IMR-90 (cell line): Measurements from ENCODE around the gene SOBP. TPM values are rescaled to one million over a fixed set of nuclear protein-coding genes. Genes with fewer than 3 reads are reported as not detected.

Source experiments
- ATAC-seq: fragments of 200-7000 bp; cut with Tn5 transposase; 2 replicates; pipeline ENCODE4 v1.9.1; 2020; ENCODE audit warnings: low read depth, mild to moderate bottlenecking, moderate library complexity
- BruUV-seq: library from RNA; stranded (reverse); fragments of 400-500 nt; replicated peaks from 2 replicates; lab custom pipeline; 2021; lab: Mats Ljungman, UMichigan
- CTCF ChIA-PET: fragments of 300-600 bp; formaldehyde crosslinking; extraction: SDS; loops from one replicate; lab custom pipeline; 2021; ENCODE audit warnings: antibody characterized with exemption; lab: Yijun Ruan, JAX
- POLR2A ChIA-PET: fragments of 300-600 bp; sonication (Branson Sonifier 250); formaldehyde crosslinking; loops from one replicate; lab custom pipeline; 2022; ENCODE audit warnings: antibody characterized with exemption; ENCODE audit not compliant: unreplicated experiment; lab: Charles Lee
- DNase-seq: peaks from one replicate; pipeline ENCODE4 v3.0.0; 2013
- H2AFZ ChIP-seq: replicated peaks from 2 replicates; pipeline ENCODE3; 2013; ENCODE audit warnings: low read length, mild to moderate bottlenecking; ENCODE audit not compliant: poor library complexity
- H2AK5ac ChIP-seq: 2 replicates; pipeline ENCODE4 v1.6.1; 2013; ENCODE audit warnings: low read depth, low read length, inconsistent platforms
- H2AK9ac ChIP-seq: replicated peaks from 2 replicates; pipeline ENCODE3; 2013; ENCODE audit warnings: mild to moderate bottlenecking, low read depth, low read length, moderate library complexity; ENCODE audit not compliant: poor library complexity
- H2BK120ac ChIP-seq: 2 replicates; pipeline ENCODE4 v1.6.1; 2013; ENCODE audit warnings: low read depth, low read length, inconsistent platforms
- H2BK15ac ChIP-seq: 3 replicates; pipeline ENCODE4 v1.6.1; 2013; ENCODE audit warnings: low read depth, low read length, inconsistent platforms
- H2BK20ac ChIP-seq: 2 replicates; pipeline ENCODE4 v1.6.1; 2013; ENCODE audit warnings: low read depth, mild to moderate bottlenecking, inconsistent platforms, low read length, moderate library complexity
- H2BK5ac ChIP-seq: 2 replicates; pipeline ENCODE4 v1.6.1; 2013; ENCODE audit warnings: mild to moderate bottlenecking, low read depth, low read length, inconsistent platforms; ENCODE audit not compliant: poor library complexity, severe bottlenecking
- H3K14ac ChIP-seq: replicated peaks from 2 replicates; pipeline ENCODE4 v1.6.1; 2013; ENCODE audit warnings: low read depth, low read length, inconsistent platforms
- H3K18ac ChIP-seq: 2 replicates; pipeline ENCODE4 v1.6.1; 2013; ENCODE audit warnings: low read depth, low read length, control low read depth
- H3K23ac ChIP-seq: 2 replicates; pipeline ENCODE4 v1.6.1; 2013; ENCODE audit warnings: low read depth, low read length, inconsistent platforms
- H3K27ac ChIP-seq: 2 replicates; pipeline ENCODE4 v1.5.1; 2013; ENCODE audit warnings: mild to moderate bottlenecking, control low read depth, low read length; ENCODE audit not compliant: insufficient read depth
- H3K27me3 ChIP-seq: 2 replicates; pipeline ENCODE4 v1.6.1; 2013; ENCODE audit warnings: low read length; ENCODE audit not compliant: control insufficient read depth, insufficient read depth
- H3K36me3 ChIP-seq: 2 replicates; pipeline ENCODE4 v1.6.1; 2013; ENCODE audit warnings: low read length, mixed read lengths; ENCODE audit not compliant: control insufficient read depth, insufficient read depth
- H3K4ac ChIP-seq: 2 replicates; pipeline ENCODE4 v1.6.1; 2013; ENCODE audit warnings: low read depth, low read length, inconsistent platforms
- H3K4me1 ChIP-seq: 2 replicates; pipeline ENCODE4 v1.6.1; 2013; ENCODE audit warnings: low read length, mixed read lengths; ENCODE audit not compliant: control insufficient read depth, insufficient read depth
- H3K4me2 ChIP-seq: 2 replicates; pipeline ENCODE4 v1.6.1; 2013; ENCODE audit warnings: low read depth, mild to moderate bottlenecking, control low read depth, low read length, moderate library complexity
- H3K4me3 ChIP-seq: 2 replicates; pipeline ENCODE4 v1.5.1; 2013; ENCODE audit warnings: low read depth, mild to moderate bottlenecking, control low read depth, low read length, moderate library complexity; ENCODE audit not compliant: insufficient read depth
- H3K56ac ChIP-seq: 2 replicates; pipeline ENCODE4 v1.6.1; 2013; ENCODE audit warnings: low read length, inconsistent platforms; ENCODE audit not compliant: insufficient read depth; ENCODE audit errors: extremely low read depth
- H3K79me1 ChIP-seq, 2 experiments: 2 replicates each; pipeline ENCODE4 v1.6.1; 2013; ENCODE audit warnings: low read length in 2 of 2, inconsistent platforms in 1 of 2, low read depth in 1 of 2
- H3K9ac ChIP-seq: 2 replicates; pipeline ENCODE4 v1.6.1; 2013; ENCODE audit warnings: low read depth, low read length, control low read depth
- H3K9me1 ChIP-seq: 2 replicates; pipeline ENCODE4 v1.6.1; 2013; ENCODE audit warnings: low read length, inconsistent platforms; ENCODE audit not compliant: insufficient read depth
- H3K9me3 ChIP-seq: 2 replicates; pipeline ENCODE4 v1.6.1; 2013; ENCODE audit warnings: low read length; ENCODE audit not compliant: control insufficient read depth, insufficient read depth
- H4K20me1 ChIP-seq: 2 replicates; pipeline ENCODE4 v1.6.1; 2013; ENCODE audit warnings: low read length, inconsistent platforms; ENCODE audit not compliant: insufficient read depth
- H4K5ac ChIP-seq: 2 replicates; pipeline ENCODE4 v1.6.1; 2013; ENCODE audit warnings: mild to moderate bottlenecking, low read depth, low read length, control low read depth
- H4K8ac ChIP-seq, 2 experiments: 2 replicates each; pipeline ENCODE4 v1.6.1; 2013; ENCODE audit warnings: low read depth in 2 of 2, low read length in 2 of 2, control low read depth in 1 of 2, inconsistent platforms in 1 of 2
- H4K91ac ChIP-seq: 2 replicates; pipeline ENCODE4 v1.6.1; 2013; ENCODE audit warnings: low read depth, low read length, inconsistent platforms; ENCODE audit not compliant: insufficient read depth
- BHLHE40 ChIP-seq: fragments of 150-350 bp; IDR thresholded peaks from 2 replicates; pipeline ENCODE4 v1.6.1; 2016; ENCODE audit warnings: mild to moderate bottlenecking, low read depth, low read length
- CEBPB ChIP-seq: IDR thresholded peaks from 2 replicates; pipeline ENCODE4 v1.6.1; 2012; ENCODE audit warnings: low read depth, low read length, improper control_type of control experiment
- CHD1 ChIP-seq: IDR thresholded peaks from 2 replicates; pipeline ENCODE4 v1.6.1; 2012; ENCODE audit warnings: low read depth, low read length, improper control_type of control experiment
- FOS ChIP-seq: fragments of 150-350 bp; IDR thresholded peaks from 2 replicates; pipeline ENCODE4 v1.6.1; 2016; ENCODE audit warnings: low read depth, low read length
- MAFK ChIP-seq: IDR thresholded peaks from 2 replicates; pipeline ENCODE4 v1.6.1; 2012; ENCODE audit warnings: low read depth, low read length, improper control_type of control experiment
- MAZ ChIP-seq: IDR thresholded peaks from 2 replicates; pipeline ENCODE4 v1.6.1; 2012; ENCODE audit warnings: low read depth, mild to moderate bottlenecking, low read length, improper control_type of control experiment, moderate library complexity, borderline replicate concordance
- MXI1 ChIP-seq: IDR thresholded peaks from 2 replicates; pipeline ENCODE4 v1.6.1; 2012; ENCODE audit warnings: low read depth, mild to moderate bottlenecking, low read length, moderate library complexity, borderline replicate concordance
- NFE2L2 ChIP-seq: fragments of 150-350 bp; IDR thresholded peaks from 2 replicates; pipeline ENCODE4 v1.6.1; 2016; ENCODE audit warnings: low read depth, mild to moderate bottlenecking, low read length
- POLR2A ChIP-seq: IDR thresholded peaks from 2 replicates; pipeline ENCODE4 v1.6.1; 2012; ENCODE audit warnings: mild to moderate bottlenecking, low read depth, low read length
- RAD21 ChIP-seq: IDR thresholded peaks from 2 replicates; pipeline ENCODE4 v1.6.1; 2012; ENCODE audit warnings: low read length, improper control_type of control experiment
- RCOR1 ChIP-seq: IDR thresholded peaks from 2 replicates; pipeline ENCODE4 v1.6.1; 2012; ENCODE audit warnings: mild to moderate bottlenecking, low read length, improper control_type of control experiment; ENCODE audit not compliant: insufficient replicate concordance
- RFX5 ChIP-seq: IDR thresholded peaks from 2 replicates; pipeline ENCODE4 v1.8.0; 2012; ENCODE audit warnings: low read depth, mild to moderate bottlenecking, low read length, moderate library complexity
- SMC3 ChIP-seq: fragments of 150-350 bp; IDR thresholded peaks from 2 replicates; pipeline ENCODE4 v1.6.1; 2016; ENCODE audit warnings: low read depth, mild to moderate bottlenecking, antibody characterized with exemption, low read length, moderate library complexity
- USF2 ChIP-seq: fragments of 150-350 bp; IDR thresholded peaks from 2 replicates; pipeline ENCODE4 v1.6.1; 2017; ENCODE audit warnings: mild to moderate bottlenecking, antibody characterized with exemption, low read length, low read depth
- WGBS, 2 experiments: methylation state at CpG; one replicate each; pipeline versions ENCODE4 v1.1.5 to v1.1.7; 2013; ENCODE audit warnings: missing lambda C conversion rate in 2 of 2; ENCODE audit not compliant: insufficient read length in 1 of 2; ENCODE audit errors: extremely low coverage in 2 of 2; 5-methylcytosine and 5-hydroxymethylcytosine counted together
- dilution Hi-C: fragments of 300-500 bp; cut with HindIII; formaldehyde crosslinking; loops from one replicate; pipeline ENCODE4 v1.14.3; 2018; ENCODE audit warnings: low sequenced_read_pairs; ENCODE audit not compliant: unreplicated experiment
- in situ Hi-C: fragments of 300-500 bp; cut with MboI; formaldehyde crosslinking; loops from 3 replicates; pipeline ENCODE4 v1.14.3; 2019; ENCODE audit warnings: low sequenced_read_pairs, inconsistent platforms, mixed read lengths
- intact Hi-C: fragments of 100-400 bp; cut with micrococcal nuclease; formaldehyde crosslinking; loops from 2 replicates; pipeline ENCODE4 v1.10.0; 2022
- polyA plus RNA-seq, 3 experiments: library from polyadenylated mRNA; depleted of rRNA; stranded (reverse); fragments of >200 nt; gene quantifications; 2 replicates each; pipeline ENCODE4 v1.2.3, GENCODE V29; 2012; ENCODE audit warnings: low replicate concordance in 1 of 3
- total RNA-seq: library from RNA; depleted of rRNA; stranded (reverse); fragments of >200 nt; gene quantifications from 2 replicates; pipeline ENCODE4 v1.2.3, GENCODE V29; 2012
- TF ChIP-seq, protein P1 (sequence below): conservative IDR thresholded peaks from 2 replicates; pipeline ENCODE4 v1.5.1; 2012; ENCODE audit warnings: mild to moderate bottlenecking, low read depth, low read length, improper control_type of control experiment
- TF ChIP-seq, protein P2 (sequence below): fragments of 150-350 bp; IDR thresholded peaks from 2 replicates; pipeline ENCODE4 v1.6.1; 2016; ENCODE audit warnings: low read depth, mild to moderate bottlenecking, low read length, moderate library complexity, borderline replicate concordance

Gene SOBP
- total and polyA plus RNA-seq, 2 of the 4 experiments (the other 2 are of a cell fraction), result 0.60 to 0.72 TPM

GRCh38 chr6:107554326-107554725 is 64.4 kb downstream of the SOBP start:
- H3K27ac ChIP-seq, result no peak overlapping the region
- H2AK5ac ChIP-seq, result no peak overlapping the region
- no peak overlapping the region for H3K14ac ChIP-seq
- no peak overlapping the region for H3K23ac ChIP-seq
- CTCF ChIA-PET, result no interaction called here
- in situ Hi-C loops (no loop called here), dilution Hi-C loops (no loop called here), intact Hi-C loops (no loop called here)
- H3K36me3 ChIP-seq, result no peaks in the 10 kb centered on the region
- H2BK120ac ChIP-seq, result no peak overlapping the region
- no peaks in the 10 kb centered on the region for H3K9me1 ChIP-seq
- no peak overlapping the region for H3K4me3 ChIP-seq
- no peak overlapping the region for H4K5ac ChIP-seq
- H2BK5ac ChIP-seq, result no peak overlapping the region
- H3K9me3 ChIP-seq, result no peaks in the 10 kb centered on the region
- no peaks in the 10 kb centered on the region for H4K20me1 ChIP-seq
- no peak overlapping the region for H3K18ac ChIP-seq
- H2AFZ ChIP-seq, result no peak overlapping the region
- no peaks in the 10 kb centered on the region for H3K4me1 ChIP-seq
- no peak for ATAC-seq
- H3K79me1 ChIP-seq, result no peaks in the 10 kb centered on the region
- no peak overlapping the region for H4K8ac ChIP-seq
- TF ChIP-seq MXI1 (no peak), NFE2L2 (no peak), MAFK (no peak), BHLHE40 (no peak), MAZ (no peak), RAD21 (no peak), CHD1 (no peak), FOS (no peak), CEBPB (no peak), RFX5 (no peak), RCOR1 (no peak), SMC3 (no peak), USF2 (no peak), POLR2A (no peak)
- TF ChIP-seq, protein P1, sequence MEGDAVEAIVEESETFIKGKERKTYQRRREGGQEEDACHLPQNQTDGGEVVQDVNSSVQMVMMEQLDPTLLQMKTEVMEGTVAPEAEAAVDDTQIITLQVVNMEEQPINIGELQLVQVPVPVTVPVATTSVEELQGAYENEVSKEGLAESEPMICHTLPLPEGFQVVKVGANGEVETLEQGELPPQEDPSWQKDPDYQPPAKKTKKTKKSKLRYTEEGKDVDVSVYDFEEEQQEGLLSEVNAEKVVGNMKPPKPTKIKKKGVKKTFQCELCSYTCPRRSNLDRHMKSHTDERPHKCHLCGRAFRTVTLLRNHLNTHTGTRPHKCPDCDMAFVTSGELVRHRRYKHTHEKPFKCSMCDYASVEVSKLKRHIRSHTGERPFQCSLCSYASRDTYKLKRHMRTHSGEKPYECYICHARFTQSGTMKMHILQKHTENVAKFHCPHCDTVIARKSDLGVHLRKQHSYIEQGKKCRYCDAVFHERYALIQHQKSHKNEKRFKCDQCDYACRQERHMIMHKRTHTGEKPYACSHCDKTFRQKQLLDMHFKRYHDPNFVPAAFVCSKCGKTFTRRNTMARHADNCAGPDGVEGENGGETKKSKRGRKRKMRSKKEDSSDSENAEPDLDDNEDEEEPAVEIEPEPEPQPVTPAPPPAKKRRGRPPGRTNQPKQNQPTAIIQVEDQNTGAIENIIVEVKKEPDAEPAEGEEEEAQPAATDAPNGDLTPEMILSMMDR, result no peak
- TF ChIP-seq, protein P2, sequence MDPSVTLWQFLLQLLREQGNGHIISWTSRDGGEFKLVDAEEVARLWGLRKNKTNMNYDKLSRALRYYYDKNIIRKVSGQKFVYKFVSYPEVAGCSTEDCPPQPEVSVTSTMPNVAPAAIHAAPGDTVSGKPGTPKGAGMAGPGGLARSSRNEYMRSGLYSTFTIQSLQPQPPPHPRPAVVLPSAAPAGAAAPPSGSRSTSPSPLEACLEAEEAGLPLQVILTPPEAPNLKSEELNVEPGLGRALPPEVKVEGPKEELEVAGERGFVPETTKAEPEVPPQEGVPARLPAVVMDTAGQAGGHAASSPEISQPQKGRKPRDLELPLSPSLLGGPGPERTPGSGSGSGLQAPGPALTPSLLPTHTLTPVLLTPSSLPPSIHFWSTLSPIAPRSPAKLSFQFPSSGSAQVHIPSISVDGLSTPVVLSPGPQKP, result no peak
- no peak overlapping the region for H2BK20ac ChIP-seq
- H2BK15ac ChIP-seq, result no peak overlapping the region
- POLR2A ChIA-PET, result no interaction called here
- H2AK9ac ChIP-seq, result no peak overlapping the region
- H3K56ac ChIP-seq, result no peak overlapping the region
- WGBS, 2 experiments, result no CpG with 5 or more reads among the region's 2 CpGs
- H4K91ac ChIP-seq, result no peak overlapping the region
- H3K27me3 ChIP-seq, result no peaks in the 10 kb centered on the region
- no peak overlapping the region for H3K4me2 ChIP-seq
- no peak for DNase-seq
- H3K9ac ChIP-seq, result no peak overlapping the region
- no TSS peak for BruUV-seq
- H3K4ac ChIP-seq, result no peak overlapping the region
